AG10803 (cell line): ENCODE results near the gene CPTP.

Source experiments
- DNase-seq: peaks from one replicate; pipeline ENCODE4 v3.0.0; 2010; ENCODE audit warnings: low read depth
- H3K4me3 ChIP-seq: 2 replicates; pipeline ENCODE4 v1.5.1; 2011; ENCODE audit warnings: mild to moderate bottlenecking, low read length, control low read depth
- CTCF ChIP-seq: conservative IDR thresholded peaks from 2 replicates; pipeline ENCODE4 v1.5.1; 2011; ENCODE audit warnings: mild to moderate bottlenecking, low read length, control low read depth, inconsistent platforms

Gene CPTP

GRCh38 chr1:1318777-1319645, 5.6 kb upstream of the CPTP start:
- no peak overlapping the region for H3K4me3 ChIP-seq
- TF ChIP-seq CTCF, result no peak
- DNase-seq, result no peak

GRCh38 chr1:1319646-1319941, 5.0 kb upstream of the CPTP start:
- no peak for DNase-seq
- TF ChIP-seq CTCF, result no peak
- H3K4me3 ChIP-seq, result no peak overlapping the region

GRCh38 chr1:1320666-1321448, 3.7 kb upstream of the CPTP start:
- TF ChIP-seq CTCF, result no peak
- no peak for DNase-seq
- no peak overlapping the region for H3K4me3 ChIP-seq

GRCh38 chr1:1321477-1321876, 3.1 kb upstream of the CPTP start:
- no peak for DNase-seq
- TF ChIP-seq CTCF, result no peak
- no peak overlapping the region for H3K4me3 ChIP-seq

GRCh38 chr1:1322418-1322817, 2.2 kb upstream of the CPTP start:
- no peak overlapping the region for H3K4me3 ChIP-seq
- DNase-seq, result no peak
- TF ChIP-seq CTCF, result no peak

GRCh38 chr1:1322952-1323351, 1.6 kb upstream of the CPTP start:
- TF ChIP-seq CTCF, result no peak
- H3K4me3 ChIP-seq, result peak overlapping the region; percentile 0; the same call in 1 of the 2 replicates

GRCh38 chr1:1324084-1324523, 498 bp upstream of the CPTP start:
- TF ChIP-seq CTCF, result no peak
- H3K4me3 ChIP-seq, result peak overlapping the region; percentile 72
- DNase-seq, result no peak

More at GRCh38 chr1:1322952-1323351, 1.6 kb upstream of the CPTP start:
- no peak for DNase-seq
